Body of pancreas (tissue), 4 donors: ENCODE results near the gene TCF12. TPM values are rescaled to one million over a fixed set of nuclear protein-coding genes. Genes with fewer than 3 reads are reported as not detected.

ENCODE experiments used
- ATAC-seq: fragments of 150-250 bp; one replicate; pipeline ENCODE4 v1.9.1; 2016
- DNase-seq, 4 donors: peaks; one replicate each; pipeline ENCODE4 v3.0.0-alpha.2; 2019
- H3K27ac ChIP-seq, 4 donors: fragments of 200-600 bp; sonication (generic); 1 replicate in 3 of 4; 2 replicates in 1 of 4; pipeline versions ENCODE4 v1.5.1 to v1.6.1; 2016 to 2019; ENCODE audit warnings: mild to moderate bottlenecking in 1 of 4, mixed read lengths in 1 of 4, moderate library complexity in 1 of 4
- H3K27me3 ChIP-seq, 2 donors: fragments of 200-600 bp; sonication (generic); one replicate each; pipeline ENCODE4 v1.6.0; 2016; ENCODE audit warnings: mild to moderate bottlenecking in 1 of 2
- H3K36me3 ChIP-seq, 2 donors: fragments of 200-600 bp; sonication (generic); replicated peaks in 1 of 2; 2 replicates each; pipeline ENCODE4 v1.5.1; 2016; ENCODE audit warnings: low read depth in 2 of 2; ENCODE audit not compliant: insufficient read depth in 1 of 2
- H3K4me1 ChIP-seq: fragments of 200-600 bp; sonication (generic); one replicate; pipeline ENCODE4 v1.6.0; 2016
- H3K4me3 ChIP-seq, 2 donors: fragments of 200-600 bp; sonication (generic); 1 replicate in 1 of 2; 2 replicates in 1 of 2; pipeline ENCODE4 v1.5.1; 2016 to 2019
- H3K9me3 ChIP-seq, 3 donors: fragments of 200-600 bp; sonication (generic); 1 replicate in 2 of 3; 2 replicates in 1 of 3; pipeline ENCODE4 v1.5.1; 2016
- POLR2A ChIP-seq, 3 donors: fragments of 450-650 bp; IDR thresholded peaks; one replicate each; pipeline ENCODE4 v1.6.1; 2016; ENCODE audit warnings: antibody characterized with exemption in 3 of 3, mild to moderate bottlenecking in 2 of 3
- WGBS, 2 donors: methylation state at CpG; one replicate each; pipeline ENCODE4 v1.1.5; 2017; 5-methylcytosine and 5-hydroxymethylcytosine counted together
- intact Hi-C: fragments of 100-400 bp; cut with DNase I; formaldehyde crosslinking; loops from one replicate; pipeline ENCODE4 v1.15.1; 2023
- total RNA-seq, 2 donors: library from RNA; depleted of rRNA; stranded (reverse); fragments of >200 nt; gene quantifications; one replicate each; pipeline ENCODE4 v1.1.0, GENCODE V29; 2016
- TF ChIP-seq, protein P1 (sequence below), 7 experiments: fragments of 450-650 bp in 4 of 7; fragments of 200-600 bp in 3 of 7; sonication (generic) in 3 of 7; IDR thresholded peaks; one replicate each; pipeline ENCODE4 v1.5.1; 2016 to 2019; ENCODE audit warnings: antibody characterized with exemption in 7 of 7

Gene TCF12
- total RNA-seq, 2 donors from 2014 or later: 27.2 to 49.4 TPM

- TF ChIP-seq, protein P1, sequence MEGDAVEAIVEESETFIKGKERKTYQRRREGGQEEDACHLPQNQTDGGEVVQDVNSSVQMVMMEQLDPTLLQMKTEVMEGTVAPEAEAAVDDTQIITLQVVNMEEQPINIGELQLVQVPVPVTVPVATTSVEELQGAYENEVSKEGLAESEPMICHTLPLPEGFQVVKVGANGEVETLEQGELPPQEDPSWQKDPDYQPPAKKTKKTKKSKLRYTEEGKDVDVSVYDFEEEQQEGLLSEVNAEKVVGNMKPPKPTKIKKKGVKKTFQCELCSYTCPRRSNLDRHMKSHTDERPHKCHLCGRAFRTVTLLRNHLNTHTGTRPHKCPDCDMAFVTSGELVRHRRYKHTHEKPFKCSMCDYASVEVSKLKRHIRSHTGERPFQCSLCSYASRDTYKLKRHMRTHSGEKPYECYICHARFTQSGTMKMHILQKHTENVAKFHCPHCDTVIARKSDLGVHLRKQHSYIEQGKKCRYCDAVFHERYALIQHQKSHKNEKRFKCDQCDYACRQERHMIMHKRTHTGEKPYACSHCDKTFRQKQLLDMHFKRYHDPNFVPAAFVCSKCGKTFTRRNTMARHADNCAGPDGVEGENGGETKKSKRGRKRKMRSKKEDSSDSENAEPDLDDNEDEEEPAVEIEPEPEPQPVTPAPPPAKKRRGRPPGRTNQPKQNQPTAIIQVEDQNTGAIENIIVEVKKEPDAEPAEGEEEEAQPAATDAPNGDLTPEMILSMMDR (IDR thresholded peaks at IDR 0.05): no peak
- TF ChIP-seq POLR2A (IDR thresholded peaks at IDR 0.05): no peak
- Histone ChIP-seq H3K36me3 (no peaks in the 10 kb centered on the region), H3K27ac (peak overlapping the region; percentile 86 to 97 (median 93)), H3K9me3 (no peaks in the 10 kb centered on the region), H3K4me3 (peak overlapping the region; percentile 89 to 90), H3K27me3 (no peaks in the 10 kb centered on the region), H3K4me1 (peaks cover 37% of the 10 kb centered on the region)
- DNase-seq (no peak), ATAC-seq (peak; percentile 1)
- WGBS, 2 donors: 12 to 19% methylated on average over 9 of the region's 9 CpGs
- intact Hi-C loops: no loop called here
Measured at GRCh38 chr15:56917652-56918045, 795 bp upstream of the TCF12 start.

GRCh38 chr15:56919031-56919608 is 676 bp downstream of the TCF12 start:
- H3K9me3 ChIP-seq: no peaks in the 10 kb centered on the region
- no peaks in the 10 kb centered on the region for H3K27me3 ChIP-seq
- H3K27ac ChIP-seq: peak overlapping the region; percentile 86 to 97 (median 93)
- intact Hi-C loops: no loop called here
- H3K36me3 ChIP-seq: no peaks in the 10 kb centered on the region
- H3K4me1 ChIP-seq: peaks cover 36% of the 10 kb centered on the region
- DNase-seq (peak; percentile 61 to 67 (median 64)), ATAC-seq (peak; percentile 49)
- peak overlapping the region; percentile 89 to 90 for H3K4me3 ChIP-seq
- 0% methylated on average over 5 to 78 of the region's 81 CpGs for WGBS, 2 donors
- TF ChIP-seq, protein P1 (IDR thresholded peaks at IDR 0.05): no peak
- TF ChIP-seq POLR2A (IDR thresholded peaks at IDR 0.05): peak; percentile 31 to 46 (median 41)

- Histone ChIP-seq H3K4me3 (peak overlapping the region; percentile 89 to 90), H3K36me3 (no peaks in the 10 kb centered on the region), H3K27me3 (no peaks in the 10 kb centered on the region), H3K9me3 (no peaks in the 10 kb centered on the region), H3K4me1 (peaks cover 36% of the 10 kb centered on the region), H3K27ac (peak overlapping the region; percentile 86 to 97 (median 93))
- 2% methylated on average over 14 to 42 of the region's 42 CpGs for WGBS, 2 donors
- DNase-seq (peak; percentile 11 to 31 (median 26)), ATAC-seq (peak; percentile 2)
- intact Hi-C loops: no loop called here
- TF ChIP-seq, protein P1 (IDR thresholded peaks at IDR 0.05): no peak
- no peak for TF ChIP-seq POLR2A (IDR thresholded peaks at IDR 0.05)
Measured at GRCh38 chr15:56919609-56920366, 1.3 kb downstream of the TCF12 start.

- peak overlapping the region in 1 of 2 donors; percentile 90 for H3K4me3 ChIP-seq
- no peak for TF ChIP-seq POLR2A (IDR thresholded peaks at IDR 0.05)
- TF ChIP-seq, protein P1 (IDR thresholded peaks at IDR 0.05): no peak
- DNase-seq (no peak), ATAC-seq (no peak)
- no peaks in the 10 kb centered on the region for H3K27me3 ChIP-seq
- H3K9me3 ChIP-seq: no peaks in the 10 kb centered on the region
- no peak overlapping the region for H3K27ac ChIP-seq
- intact Hi-C loops: no loop called here
- 11 to 20% methylated on average over 3 of the region's 3 CpGs for WGBS, 2 donors
- H3K4me1 ChIP-seq: peaks cover 36% of the 10 kb centered on the region
- H3K36me3 ChIP-seq: no peaks in the 10 kb centered on the region
Measured at GRCh38 chr15:56920367-56920627, 1.9 kb downstream of the TCF12 start.
